GM06990 (cell line): Measurements from ENCODE around the gene IL12B.
"Not testable (repeated sequence)": the region's sequence is repeated elsewhere in the genome, so short reads cannot be mapped to it uniquely, and the experiment has no call there.

ENCODE experiments used
- DNase-seq: peaks from one replicate; pipeline ENCODE4 v3.0.0-alpha.2; 2011; ENCODE audit not compliant: insufficient read length; ENCODE audit errors: extremely low read depth
- H3K27me3 ChIP-seq: replicated peaks from 2 replicates; pipeline ENCODE4 v1.6.0; 2011; ENCODE audit warnings: low read length; ENCODE audit not compliant: control insufficient read depth, insufficient read depth
- H3K36me3 ChIP-seq: 2 replicates; pipeline ENCODE4 v1.5.1; 2011; ENCODE audit warnings: low read length; ENCODE audit not compliant: control insufficient read depth, insufficient read depth
- H3K4me3 ChIP-seq: replicated peaks from 2 replicates; pipeline ENCODE4 v1.5.1; 2011; ENCODE audit warnings: low read depth, mild to moderate bottlenecking, control low read depth, low read length
- CTCF ChIP-seq: IDR thresholded peaks from 2 replicates; pipeline ENCODE4 v1.5.1; 2011; ENCODE audit warnings: low read length, control low read depth, mild to moderate bottlenecking, inconsistent platforms; ENCODE audit not compliant: insufficient read depth, poor library complexity, severe bottlenecking

IL12B gene

GRCh38 chr5:159309689-159310433, 20.4 kb downstream of the IL12B start:
- no peaks in the 10 kb centered on the region; the same call in 1 of the 2 replicates for H3K27me3 ChIP-seq
- no peak for DNase-seq
- no peak overlapping the region for H3K4me3 ChIP-seq
- no peak for TF ChIP-seq CTCF
- H3K36me3 ChIP-seq = no peaks in the 10 kb centered on the region

DNA sequence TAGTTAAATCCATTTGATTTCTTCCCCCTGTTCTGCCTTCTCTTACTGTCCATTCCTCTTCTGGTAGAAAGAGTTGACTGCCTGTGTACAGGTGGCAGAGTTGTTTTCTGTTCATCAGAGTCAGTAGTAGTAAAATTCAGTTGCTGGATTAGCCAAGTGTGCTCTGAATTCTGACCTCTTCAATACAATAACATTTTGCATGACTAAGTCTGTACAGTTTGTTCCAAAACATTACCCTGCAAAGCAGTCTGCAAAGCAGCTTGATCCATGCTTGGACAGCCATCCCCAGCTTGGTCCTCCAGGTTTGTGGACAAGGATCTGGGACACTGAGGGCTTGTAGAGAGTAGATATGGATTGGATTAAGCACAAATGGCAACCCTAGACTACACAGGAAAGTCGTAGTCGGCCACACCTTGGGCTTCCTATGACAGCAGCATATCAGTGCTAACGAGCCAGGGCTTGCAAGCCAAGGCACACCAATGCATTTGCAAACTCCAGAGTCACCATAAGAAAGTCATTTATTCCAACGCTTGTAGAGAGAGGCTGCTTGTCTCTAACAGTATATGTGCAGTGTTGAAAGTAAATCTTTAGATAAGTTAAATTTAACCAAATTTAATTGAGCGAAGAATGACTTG, 25.2 kb downstream of the IL12B start:
- no peak for DNase-seq

DNA sequence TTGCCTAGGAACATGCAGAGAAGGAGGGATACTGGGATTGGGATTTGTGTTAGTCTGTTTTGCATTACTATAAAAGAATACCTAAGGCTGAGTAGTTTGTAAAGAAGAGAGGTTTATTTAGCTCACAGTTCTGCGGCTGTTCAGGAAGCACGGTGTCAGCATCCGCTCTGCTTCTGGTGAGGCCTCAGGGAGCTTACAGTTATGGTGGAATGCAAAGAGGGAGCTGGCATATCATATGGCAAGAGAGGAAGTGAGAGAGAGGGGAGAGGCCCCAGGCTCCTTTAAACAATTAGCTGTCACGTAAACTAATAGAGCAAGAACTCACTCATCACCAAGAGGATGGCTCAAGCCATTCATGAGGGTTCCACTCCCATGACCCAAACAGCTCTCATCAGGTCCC, 27.0 kb downstream of the IL12B start:
- H3K36me3 ChIP-seq = no peaks in the 10 kb centered on the region
- TF ChIP-seq CTCF = no peak

More for the DNA sequence above, 25.2 kb downstream of the IL12B start:
- H3K4me3 ChIP-seq = no peak overlapping the region
- H3K27me3 ChIP-seq = no peaks in the 10 kb centered on the region; the same call in 1 of the 2 replicates
- H3K36me3 ChIP-seq = no peaks in the 10 kb centered on the region
- TF ChIP-seq CTCF = no peak

GRCh38 chr5:159301929-159302860, 28.1 kb downstream of the IL12B start:
- H3K4me3 ChIP-seq, DNase-seq, H3K36me3 ChIP-seq: not testable (repeated sequence)

More for the DNA sequence above, 27.0 kb downstream of the IL12B start:
- DNase-seq = no peak
- H3K4me3 ChIP-seq = no peak overlapping the region
- no peaks in the 10 kb centered on the region; the same call in 1 of the 2 replicates for H3K27me3 ChIP-seq

DNA sequence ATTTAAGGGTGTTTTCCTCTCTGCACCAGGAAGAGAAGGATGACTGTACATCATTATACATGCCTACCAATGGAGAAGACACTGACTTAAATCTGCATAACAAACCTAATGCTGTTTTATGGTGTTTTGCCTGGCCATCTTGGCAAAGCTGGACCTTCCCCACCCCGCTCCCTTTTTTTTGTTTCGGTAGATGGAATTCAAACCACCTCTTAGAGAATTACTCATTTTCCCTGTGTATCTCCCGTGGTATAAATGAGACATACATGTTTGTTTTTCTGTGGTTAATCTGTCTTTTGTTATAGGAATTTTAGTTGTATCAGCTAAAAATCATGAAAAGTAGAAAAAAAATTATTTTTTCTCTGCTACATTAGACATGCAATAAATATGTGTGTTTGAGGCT, 28.8 kb downstream of the IL12B start:
- Histone ChIP-seq H3K27me3 (no peaks in the 10 kb centered on the region), H3K36me3 (no peaks in the 10 kb centered on the region), H3K4me3 (no peak overlapping the region)
- no peak for TF ChIP-seq CTCF
- DNase-seq = no peak

More at GRCh38 chr5:159301929-159302860, 28.1 kb downstream of the IL12B start:
- H3K27me3 ChIP-seq = not testable (repeated sequence)

- H3K4me3 ChIP-seq, H3K36me3 ChIP-seq, H3K27me3 ChIP-seq, DNase-seq: not testable (repeated sequence)
These were observed 33.0 kb downstream of the IL12B start for GRCh38 chr5:159297300-159297699.
